Suprapubic skin (tissue), 4 donors: ENCODE results near the gene RAD51C. TPM values are rescaled to one million over a fixed set of nuclear protein-coding genes. Genes with fewer than 3 reads are reported as not detected.

ENCODE experiments used
- DNase-seq, 2 donors: peaks; one replicate each; pipeline ENCODE4 v3.0.0-alpha.2; 2019; ENCODE audit warnings: low spot score in 2 of 2
- H3K27ac ChIP-seq: fragments of 200-600 bp; sonication (generic); one replicate; pipeline ENCODE4 v1.5.1; 2019
- H3K27me3 ChIP-seq: fragments of 200-600 bp; sonication (generic); one replicate; pipeline ENCODE4 v1.5.1; 2019
- H3K36me3 ChIP-seq: fragments of 200-600 bp; sonication (generic); one replicate; pipeline ENCODE4 v1.5.1; 2019
- H3K4me1 ChIP-seq: fragments of 200-600 bp; sonication (generic); one replicate; pipeline ENCODE4 v1.5.1; 2019
- H3K4me3 ChIP-seq: fragments of 200-600 bp; sonication (generic); one replicate; pipeline ENCODE4 v1.5.1; 2019; ENCODE audit warnings: mild to moderate bottlenecking
- H3K9me3 ChIP-seq: fragments of 200-600 bp; sonication (generic); one replicate; pipeline ENCODE4 v1.5.1; 2019
- EP300 ChIP-seq: sonication (generic); formaldehyde crosslinking; IDR thresholded peaks from one replicate; pipeline ENCODE4 v1.6.1; 2017; ENCODE audit warnings: antibody characterized with exemption
- POLR2A ChIP-seq, 2 donors: fragments of 450-650 bp; IDR thresholded peaks; one replicate each; pipeline ENCODE4 v1.6.1; 2017; ENCODE audit warnings: antibody characterized with exemption in 2 of 2, mild to moderate bottlenecking in 2 of 2, moderate library complexity in 2 of 2
- POLR2AphosphoS5 ChIP-seq, 3 donors: sonication (generic); formaldehyde crosslinking; IDR thresholded peaks; one replicate each; pipeline ENCODE4 v1.6.1; 2017; ENCODE audit warnings: antibody characterized with exemption in 3 of 3
- WGBS: methylation state at CpG from one replicate; pipeline ENCODE4 v1.1.5; 2018; 5-methylcytosine and 5-hydroxymethylcytosine counted together
- total RNA-seq, 4 donors: library from RNA; depleted of rRNA; stranded (reverse); fragments of >200 nt; gene quantifications; one replicate each; pipeline ENCODE4 v1.1.0, GENCODE V29; 2016
- TF ChIP-seq, protein P1 (sequence below), 2 donors: fragments of 200-600 bp in 1 of 2; fragments of 450-650 bp in 1 of 2; sonication (generic) in 1 of 2; IDR thresholded peaks; one replicate each; pipeline ENCODE4 v1.5.1; 2016 to 2019; ENCODE audit warnings: antibody characterized with exemption in 2 of 2, mild to moderate bottlenecking in 1 of 2, moderate library complexity in 1 of 2

RAD51C gene
- total RNA-seq, 4 donors from 2014 or later, result 9.5 to 21.2 (median 11.8) TPM

DNA sequence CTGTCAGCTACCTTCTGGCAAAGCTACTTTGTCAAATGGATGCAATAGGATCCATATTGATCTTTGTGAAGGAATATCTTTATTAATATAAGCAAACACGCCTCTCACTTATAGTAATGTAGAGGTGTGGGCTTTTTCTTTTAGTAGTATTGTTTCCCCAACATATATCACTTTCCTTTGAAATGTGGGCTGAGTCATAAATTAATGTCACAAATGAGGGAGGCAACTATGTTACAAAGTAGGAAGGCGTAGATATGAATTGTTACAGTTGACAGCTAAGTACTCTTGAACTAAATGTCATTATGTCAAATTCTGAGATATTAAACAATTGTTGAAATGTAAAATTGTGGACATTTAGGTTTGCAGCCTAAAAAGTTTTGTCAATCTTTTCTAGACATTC is 60.6 kb downstream of the RAD51C start:
- H3K27me3 ChIP-seq, result peaks cover 28% of the 10 kb centered on the region
- WGBS, result 61% methylated on average over 2 of the region's 2 CpGs

DNA sequence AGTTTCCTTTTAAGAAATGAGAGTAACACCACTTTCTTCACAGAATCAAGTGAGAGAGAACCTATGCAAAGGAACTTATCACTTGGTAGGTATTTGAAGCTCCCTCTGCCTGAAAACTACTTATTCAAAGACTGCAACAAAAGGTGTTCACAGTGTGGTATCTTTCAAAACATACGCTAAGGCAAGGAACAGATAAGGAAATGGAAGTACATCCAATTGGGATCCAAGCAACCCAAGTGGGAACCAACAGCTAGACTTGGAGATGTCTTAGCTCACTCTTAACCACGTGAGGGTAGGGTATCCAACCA is 62.8 kb downstream of the RAD51C start:
- WGBS, result 33% methylated on average over 2 of the region's 2 CpGs
- H3K9me3 ChIP-seq, result no peaks in the 10 kb centered on the region
- DNase-seq, result no peak
- no peaks in the 10 kb centered on the region for H3K36me3 ChIP-seq
- peak overlapping the region; percentile 62 for H3K4me3 ChIP-seq
- H3K4me1 ChIP-seq, result peaks cover 18% of the 10 kb centered on the region
- TF ChIP-seq POLR2AphosphoS5 (IDR thresholded peaks at IDR 0.05) (no peak), EP300 (no peak), POLR2A (IDR thresholded peaks at IDR 0.05) (no peak)
- TF ChIP-seq, protein P1, sequence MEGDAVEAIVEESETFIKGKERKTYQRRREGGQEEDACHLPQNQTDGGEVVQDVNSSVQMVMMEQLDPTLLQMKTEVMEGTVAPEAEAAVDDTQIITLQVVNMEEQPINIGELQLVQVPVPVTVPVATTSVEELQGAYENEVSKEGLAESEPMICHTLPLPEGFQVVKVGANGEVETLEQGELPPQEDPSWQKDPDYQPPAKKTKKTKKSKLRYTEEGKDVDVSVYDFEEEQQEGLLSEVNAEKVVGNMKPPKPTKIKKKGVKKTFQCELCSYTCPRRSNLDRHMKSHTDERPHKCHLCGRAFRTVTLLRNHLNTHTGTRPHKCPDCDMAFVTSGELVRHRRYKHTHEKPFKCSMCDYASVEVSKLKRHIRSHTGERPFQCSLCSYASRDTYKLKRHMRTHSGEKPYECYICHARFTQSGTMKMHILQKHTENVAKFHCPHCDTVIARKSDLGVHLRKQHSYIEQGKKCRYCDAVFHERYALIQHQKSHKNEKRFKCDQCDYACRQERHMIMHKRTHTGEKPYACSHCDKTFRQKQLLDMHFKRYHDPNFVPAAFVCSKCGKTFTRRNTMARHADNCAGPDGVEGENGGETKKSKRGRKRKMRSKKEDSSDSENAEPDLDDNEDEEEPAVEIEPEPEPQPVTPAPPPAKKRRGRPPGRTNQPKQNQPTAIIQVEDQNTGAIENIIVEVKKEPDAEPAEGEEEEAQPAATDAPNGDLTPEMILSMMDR (IDR thresholded peaks at IDR 0.05), result no peak
- H3K27ac ChIP-seq, result no peak overlapping the region
- H3K27me3 ChIP-seq, result peaks cover 39% of the 10 kb centered on the region

More for the DNA sequence above, 60.6 kb downstream of the RAD51C start:
- Histone ChIP-seq H3K4me1 (peaks cover 18% of the 10 kb centered on the region), H3K27ac (no peak overlapping the region), H3K9me3 (no peaks in the 10 kb centered on the region), H3K4me3 (no peak overlapping the region), H3K36me3 (no peaks in the 10 kb centered on the region)
- no peak for DNase-seq
- TF ChIP-seq POLR2A (IDR thresholded peaks at IDR 0.05) (no peak), POLR2AphosphoS5 (IDR thresholded peaks at IDR 0.05) (no peak), EP300 (no peak)
- TF ChIP-seq, protein P1 (IDR thresholded peaks at IDR 0.05), result no peak

DNA sequence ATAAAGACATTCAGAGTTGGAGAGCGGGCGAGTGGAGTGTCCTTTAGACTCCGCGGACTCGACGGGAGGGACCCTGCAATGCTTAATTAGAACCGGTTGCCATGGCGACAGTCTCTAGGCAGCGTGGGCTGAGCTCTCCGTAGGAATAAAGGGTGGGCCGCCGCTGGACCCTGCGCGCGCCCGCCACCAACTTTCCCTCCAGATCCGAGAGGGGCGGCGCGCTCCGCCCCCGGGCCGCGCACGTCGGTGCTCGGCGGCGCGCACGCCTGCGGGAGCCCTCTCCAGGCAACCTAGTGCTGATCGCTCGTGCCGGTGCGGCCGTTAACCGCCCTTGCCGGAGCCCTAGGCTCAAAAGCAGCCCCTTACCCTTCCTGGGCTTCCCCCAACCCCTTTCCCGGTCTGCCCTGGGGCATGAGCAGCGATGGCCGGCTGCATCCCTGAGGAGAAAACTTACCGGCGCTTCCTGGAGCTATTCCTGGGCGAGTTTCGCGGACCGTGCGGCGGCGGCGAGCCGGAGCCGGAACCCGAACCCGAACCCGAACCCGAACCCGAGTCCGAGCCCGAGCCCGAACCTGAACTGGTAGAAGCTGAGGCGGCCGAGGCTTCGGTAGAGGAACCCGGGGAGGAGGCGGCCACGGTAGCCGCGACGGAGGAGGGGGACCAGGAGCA is 63.3 kb downstream of the RAD51C start, which contains the start of gene PPM1E:
TSS of gene PPM1E (plus strand) at position 278 of the 669 bp plus-strand sequence.
- Histone ChIP-seq H3K9me3 (no peaks in the 10 kb centered on the region), H3K4me3 (peak within 1 kb of the TSS; percentile 62), H3K36me3 (no peaks in the 10 kb centered on the region), H3K27me3 (peaks cover 42% of the 10 kb centered on the region), H3K4me1 (peaks cover 18% of the 10 kb centered on the region), H3K27ac (no peak within 1 kb of the TSS)
- DNase-seq, result no peak
- 3% methylated on average over 52 of the region's 71 CpGs for WGBS
- TF ChIP-seq EP300, result no peak
- TF ChIP-seq, protein P1 (IDR thresholded peaks at IDR 0.05), result no peak

DNA sequence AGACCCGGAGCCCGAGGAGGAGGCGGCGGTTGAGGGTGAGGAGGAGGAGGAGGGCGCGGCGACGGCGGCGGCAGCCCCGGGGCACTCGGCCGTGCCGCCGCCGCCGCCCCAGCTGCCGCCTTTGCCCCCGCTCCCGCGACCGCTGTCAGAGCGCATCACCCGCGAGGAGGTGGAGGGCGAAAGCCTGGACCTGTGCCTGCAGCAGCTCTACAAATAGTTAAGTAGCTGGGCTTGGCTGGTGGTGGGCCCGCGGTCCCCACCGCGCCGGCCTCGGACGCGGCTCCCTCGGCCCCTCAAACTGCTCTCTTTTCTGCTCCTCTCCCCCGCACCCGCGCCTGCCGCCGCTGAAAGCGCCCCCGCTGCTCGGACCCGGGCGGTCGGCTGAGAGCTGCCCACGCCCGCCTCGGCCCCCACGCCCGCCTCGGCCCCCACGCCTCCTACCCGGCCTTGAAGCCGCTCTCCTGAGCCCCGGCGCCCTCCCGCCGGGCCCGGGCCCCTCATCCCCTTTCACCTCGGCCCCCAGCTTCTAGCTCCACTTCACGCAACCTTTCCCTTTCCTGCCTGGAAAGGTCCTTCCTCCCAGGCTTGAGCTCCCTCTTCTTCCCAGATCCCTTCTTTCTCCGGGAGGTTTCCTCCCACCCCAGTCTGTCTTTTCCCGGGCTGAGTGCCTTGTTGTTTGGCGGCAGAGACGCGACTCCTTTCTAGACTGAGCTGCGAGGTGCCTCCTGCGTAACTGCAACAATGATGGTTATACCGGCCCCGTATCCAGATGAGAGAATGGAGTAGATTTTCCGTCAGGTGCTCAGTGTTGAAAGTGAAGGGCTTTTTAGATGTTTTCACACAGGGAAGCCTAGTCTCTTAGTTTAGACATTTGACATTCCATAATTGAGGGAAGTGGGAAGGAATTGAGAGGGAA is 64.1 kb downstream of the RAD51C start:
- no peaks in the 10 kb centered on the region for H3K9me3 ChIP-seq
- H3K4me1 ChIP-seq, result peaks cover 18% of the 10 kb centered on the region
- WGBS, result 3% methylated on average over 34 of the region's 72 CpGs
- H3K27ac ChIP-seq, result no peak overlapping the region
- TF ChIP-seq POLR2AphosphoS5 (IDR thresholded peaks at IDR 0.05) (no peak), POLR2A (IDR thresholded peaks at IDR 0.05) (no peak), EP300 (no peak)
- TF ChIP-seq, protein P1 (IDR thresholded peaks at IDR 0.05), result no peak
- peaks cover 50% of the 10 kb centered on the region for H3K27me3 ChIP-seq
- DNase-seq, result no peak
- H3K4me3 ChIP-seq, result peak overlapping the region; percentile 62
- H3K36me3 ChIP-seq, result no peaks in the 10 kb centered on the region

DNA sequence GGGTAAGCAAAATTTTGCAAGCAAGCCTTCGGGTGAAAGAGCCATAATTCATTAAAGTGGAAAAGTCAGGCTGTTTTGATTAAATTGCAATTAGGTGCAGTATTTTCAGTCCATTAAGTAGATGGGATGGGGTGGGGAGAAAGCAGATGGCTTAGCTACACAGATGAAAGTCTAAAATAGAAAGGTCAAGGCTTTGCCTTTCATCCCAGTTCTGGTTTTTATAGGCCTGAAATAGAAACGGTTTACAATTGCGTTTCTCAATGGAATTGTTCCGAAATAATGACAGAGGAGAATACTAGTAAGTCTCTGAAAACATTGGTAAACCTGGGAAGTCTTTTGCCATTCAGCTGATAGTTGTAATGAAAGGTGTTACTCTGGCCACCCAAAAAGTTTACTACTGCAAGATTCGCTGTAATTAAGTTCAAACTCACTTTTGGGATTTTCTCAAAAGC is 64.8 kb downstream of the RAD51C start:
- Histone ChIP-seq H3K4me1 (peaks cover 18% of the 10 kb centered on the region), H3K4me3 (peak overlapping the region; percentile 62), H3K36me3 (no peaks in the 10 kb centered on the region), H3K27ac (no peak overlapping the region), H3K27me3 (peaks cover 54% of the 10 kb centered on the region), H3K9me3 (no peaks in the 10 kb centered on the region)
- TF ChIP-seq POLR2AphosphoS5 (IDR thresholded peaks at IDR 0.05), result no peak
- TF ChIP-seq POLR2A (IDR thresholded peaks at IDR 0.05), result no peak
- TF ChIP-seq EP300, result no peak
- TF ChIP-seq, protein P1 (IDR thresholded peaks at IDR 0.05), result no peak
- DNase-seq, result no peak
- 55% methylated on average over 5 of the region's 5 CpGs for WGBS
